Choroid plexus epithelial cell (primary cell): Measurements from ENCODE around the gene NUDT16L1.

ENCODE experiments used
- DNase-seq: peaks from one replicate; pipeline ENCODE4 v3.0.0-alpha.2; 2010; ENCODE audit warnings: low read depth
- H3K4me3 ChIP-seq: 2 replicates; pipeline ENCODE4 v1.5.1; 2011; ENCODE audit warnings: low read depth, mild to moderate bottlenecking, control low read depth, low read length, moderate library complexity
- TF ChIP-seq, protein P1 (sequence below): conservative IDR thresholded peaks from 2 replicates; pipeline ENCODE4 v1.5.1; 2011; ENCODE audit warnings: low read depth, mild to moderate bottlenecking, control low read depth, inconsistent platforms, low read length, moderate library complexity

The NUDT16L1 gene

DNA sequence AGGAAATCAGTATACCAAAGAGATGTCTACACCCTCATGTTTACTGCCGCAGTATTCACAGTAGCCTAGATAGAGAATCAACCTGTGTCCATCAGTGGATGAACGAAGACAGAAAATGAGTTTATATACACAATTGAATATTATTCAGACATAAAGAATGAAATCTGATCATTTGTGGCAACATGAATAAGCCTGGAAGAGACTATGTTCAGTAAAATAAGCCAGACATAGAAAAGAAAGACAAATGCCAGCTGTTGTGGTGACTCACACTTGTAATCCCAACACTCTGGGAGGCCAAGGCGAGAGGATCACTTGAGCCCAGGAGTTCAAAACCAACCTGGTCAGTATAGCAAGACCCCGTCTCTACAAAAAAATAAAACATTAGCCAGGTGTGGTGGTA lies 16.1 kb downstream of the NUDT16L1 start:
- DNase-seq = peak; percentile 19
- TF ChIP-seq, protein P1, sequence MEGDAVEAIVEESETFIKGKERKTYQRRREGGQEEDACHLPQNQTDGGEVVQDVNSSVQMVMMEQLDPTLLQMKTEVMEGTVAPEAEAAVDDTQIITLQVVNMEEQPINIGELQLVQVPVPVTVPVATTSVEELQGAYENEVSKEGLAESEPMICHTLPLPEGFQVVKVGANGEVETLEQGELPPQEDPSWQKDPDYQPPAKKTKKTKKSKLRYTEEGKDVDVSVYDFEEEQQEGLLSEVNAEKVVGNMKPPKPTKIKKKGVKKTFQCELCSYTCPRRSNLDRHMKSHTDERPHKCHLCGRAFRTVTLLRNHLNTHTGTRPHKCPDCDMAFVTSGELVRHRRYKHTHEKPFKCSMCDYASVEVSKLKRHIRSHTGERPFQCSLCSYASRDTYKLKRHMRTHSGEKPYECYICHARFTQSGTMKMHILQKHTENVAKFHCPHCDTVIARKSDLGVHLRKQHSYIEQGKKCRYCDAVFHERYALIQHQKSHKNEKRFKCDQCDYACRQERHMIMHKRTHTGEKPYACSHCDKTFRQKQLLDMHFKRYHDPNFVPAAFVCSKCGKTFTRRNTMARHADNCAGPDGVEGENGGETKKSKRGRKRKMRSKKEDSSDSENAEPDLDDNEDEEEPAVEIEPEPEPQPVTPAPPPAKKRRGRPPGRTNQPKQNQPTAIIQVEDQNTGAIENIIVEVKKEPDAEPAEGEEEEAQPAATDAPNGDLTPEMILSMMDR = no peak
- no peak overlapping the region for H3K4me3 ChIP-seq

DNA sequence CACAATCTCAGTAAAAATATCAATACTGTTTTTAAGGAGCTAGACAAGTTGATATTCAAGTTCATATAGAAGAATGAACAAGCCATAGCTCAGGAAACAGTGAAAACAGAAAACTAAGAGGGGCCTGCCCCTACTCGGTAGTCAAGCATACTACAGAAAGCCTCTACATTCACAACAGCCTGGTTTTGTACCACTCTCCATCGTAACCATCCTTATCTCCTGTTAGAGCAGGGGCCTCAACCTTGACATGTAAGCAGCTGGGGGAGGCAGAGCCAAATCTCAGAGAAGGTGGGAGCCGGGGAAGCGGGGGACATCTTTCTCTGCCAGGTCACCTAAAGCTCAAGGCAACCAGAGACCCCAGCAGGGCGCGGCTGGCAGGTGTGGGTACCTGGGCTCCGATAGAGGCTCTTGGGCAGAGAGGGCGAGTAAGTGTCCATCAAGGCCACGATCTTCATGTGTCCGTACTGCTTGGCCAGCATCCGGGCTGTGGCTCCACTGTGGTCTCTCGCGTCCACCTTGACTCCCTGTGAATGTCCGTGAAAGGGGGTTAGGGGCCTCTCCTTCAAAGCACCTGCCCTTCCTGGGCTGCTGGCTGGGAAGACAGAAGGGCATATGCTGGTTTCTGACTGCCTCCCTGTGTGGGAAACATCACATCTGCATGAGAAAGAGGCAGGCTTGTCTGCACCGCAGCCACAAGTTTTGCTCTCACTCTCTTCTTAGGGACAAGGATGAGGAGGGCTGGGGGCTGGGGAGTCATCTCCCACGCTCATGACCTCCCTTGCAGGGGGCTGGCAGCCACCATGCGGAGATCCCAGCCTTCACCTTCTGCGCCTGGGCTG lies 20.5 kb downstream of the NUDT16L1 start:
- no peak for DNase-seq
- TF ChIP-seq, protein P1 = no peak
- no peak overlapping the region for H3K4me3 ChIP-seq

DNA sequence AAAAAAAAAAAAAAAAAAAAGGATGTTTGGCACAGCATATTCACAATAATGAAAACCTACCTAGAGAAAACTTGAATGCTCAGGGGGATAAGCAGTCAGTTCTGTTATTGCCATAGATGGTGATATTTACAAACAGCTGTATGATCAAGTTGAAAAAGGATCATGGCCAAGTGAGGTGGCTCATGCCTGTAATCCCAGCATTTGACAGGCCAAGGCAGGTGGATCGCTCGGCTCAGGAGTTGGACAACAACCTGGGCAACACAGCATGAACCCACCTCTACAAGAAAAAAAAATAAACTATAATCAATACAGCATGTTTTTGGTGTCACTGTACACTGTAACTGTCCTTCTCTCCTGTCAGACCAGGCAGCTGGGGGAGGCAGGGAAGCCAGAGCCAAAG lies 21.6 kb downstream of the NUDT16L1 start:
- no peak for DNase-seq
- no peak overlapping the region for H3K4me3 ChIP-seq
- TF ChIP-seq, protein P1 = no peak

DNA sequence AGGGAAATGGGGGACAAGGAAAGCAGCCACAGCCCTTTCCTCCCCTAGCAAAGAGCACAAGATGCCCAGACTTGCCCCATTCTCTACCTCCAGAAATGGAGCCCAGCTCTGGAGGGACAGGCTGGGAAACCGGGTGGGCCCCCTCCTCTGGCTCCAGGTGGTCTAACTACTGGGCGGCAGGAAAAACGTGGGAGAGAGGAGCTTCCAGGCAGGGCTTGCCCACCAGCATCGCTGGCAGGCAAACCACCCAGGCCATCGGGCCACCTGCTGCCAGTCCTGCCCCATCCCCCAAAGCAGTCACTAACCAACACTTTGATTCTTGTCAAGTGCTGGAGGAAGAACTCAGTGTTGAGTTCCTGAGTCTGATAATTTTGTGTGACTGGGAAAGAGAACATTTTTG lies 25.1 kb downstream of the NUDT16L1 start:
- no peak for DNase-seq
- no peak overlapping the region for H3K4me3 ChIP-seq
- TF ChIP-seq, protein P1 = no peak

DNA sequence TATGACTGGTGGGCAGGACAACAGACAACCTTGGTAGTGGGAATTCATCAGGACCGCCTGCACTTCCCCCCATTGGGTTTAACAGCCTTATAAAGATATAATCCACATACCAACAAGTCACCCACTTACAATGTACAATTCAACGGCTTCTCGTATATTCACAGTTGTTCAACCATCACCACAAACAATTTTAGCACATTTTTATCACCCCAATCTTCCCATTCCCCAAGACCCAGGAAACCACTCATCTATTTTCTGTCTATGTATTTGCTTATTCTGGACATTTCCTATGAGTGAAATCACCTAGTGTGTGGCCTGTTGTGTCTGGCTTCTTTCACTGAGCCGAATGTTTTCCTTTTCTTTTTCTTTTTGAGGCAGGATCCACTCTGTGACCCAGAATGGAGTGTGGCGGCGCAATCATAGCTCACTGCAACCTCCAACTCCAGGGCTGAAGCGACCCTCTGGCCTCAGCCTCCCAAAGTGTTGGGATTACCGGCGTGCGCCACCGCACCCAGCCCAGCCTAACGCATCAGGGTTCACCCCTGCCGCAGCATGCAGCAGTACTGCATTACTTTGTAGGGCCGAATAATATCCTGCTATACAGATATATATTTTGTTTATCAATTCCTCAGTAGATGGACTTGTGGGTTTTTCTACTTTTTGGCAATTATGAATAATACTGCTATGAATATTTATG lies 29.9 kb downstream of the NUDT16L1 start:
- DNase-seq = no peak
- TF ChIP-seq, protein P1 = no peak
- H3K4me3 ChIP-seq = no peak overlapping the region

DNA sequence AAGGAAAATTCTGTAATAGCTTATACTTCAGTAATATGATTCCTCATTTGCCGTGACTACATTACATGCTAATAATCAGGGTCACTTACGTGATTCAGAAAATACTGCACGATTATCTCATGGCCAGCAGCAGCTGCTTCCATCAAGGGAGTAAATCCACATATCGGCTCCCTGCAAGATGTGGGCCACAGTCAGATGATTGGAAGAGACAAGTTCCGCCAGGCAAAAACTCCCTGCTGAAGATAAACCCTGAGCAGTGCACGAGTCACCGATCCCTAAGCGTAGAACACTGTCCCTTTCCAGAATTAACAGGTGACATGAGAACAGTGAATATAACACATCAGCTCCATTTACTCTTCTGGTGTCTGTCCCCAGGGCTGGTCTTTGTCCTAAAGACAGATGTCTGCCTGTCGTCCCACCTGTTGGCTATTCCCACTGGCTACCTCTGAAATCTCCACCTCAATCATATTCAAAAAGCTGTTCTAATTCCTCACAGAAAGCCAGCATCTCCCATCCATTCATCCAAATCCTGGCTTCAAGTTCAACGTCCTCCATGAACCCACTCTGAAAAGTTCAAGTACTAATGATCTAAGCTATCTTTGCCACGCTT lies 31.4 kb downstream of the NUDT16L1 start:
- H3K4me3 ChIP-seq = no peak overlapping the region
- no peak for DNase-seq
- TF ChIP-seq, protein P1 = no peak
